Mesothelial cell of epicardium (in vitro differentiated cells): Measurements from ENCODE around the gene BTAF1. TPM values are rescaled to one million over a fixed set of nuclear protein-coding genes. Genes with fewer than 3 reads are reported as not detected.

Experiments
- DNase-seq, 2 experiments: peaks; one replicate each; pipeline ENCODE4 v3.0.0; 2021; ENCODE audit warnings: low spot score in 2 of 2; ENCODE audit not compliant: unreplicated experiment in 2 of 2
- H3K27ac Mint-ChIP-seq: 2 replicates; pipeline ENCODE4 v1.8.0; 2021; ENCODE audit warnings: mixed read lengths
- H3K27me3 Mint-ChIP-seq: 2 replicates; pipeline ENCODE4 v1.8.0; 2021; ENCODE audit warnings: low read depth, mixed read lengths
- H3K36me3 Mint-ChIP-seq: 2 replicates; pipeline ENCODE4 v1.8.0; 2021; ENCODE audit warnings: mixed read lengths
- H3K4me1 Mint-ChIP-seq: 2 replicates; pipeline ENCODE4 v1.8.0; 2021; ENCODE audit warnings: mixed read lengths
- H3K4me3 Mint-ChIP-seq: 2 replicates; pipeline ENCODE4 v1.8.0; 2021; ENCODE audit warnings: mild to moderate bottlenecking, moderate library complexity, mixed read lengths
- H3K9me3 Mint-ChIP-seq: 2 replicates; pipeline ENCODE4 v1.8.0; 2021; ENCODE audit warnings: mixed read lengths
- total RNA-seq: library from RNA; stranded (reverse); gene quantifications from 3 replicates; pipeline ENCODE4 v1.2.1, GENCODE V29; 2021
- TF ChIP-seq, protein P1 (sequence below): fragments of 200-600 bp; sonication (generic); IDR thresholded peaks from one replicate; pipeline ENCODE4 v1.5.0; 2021; ENCODE audit warnings: antibody characterized with exemption; ENCODE audit not compliant: unreplicated experiment

BTAF1 gene
- total RNA-seq, 1 donor from 2014 or later, result 54.2 TPM

DNA sequence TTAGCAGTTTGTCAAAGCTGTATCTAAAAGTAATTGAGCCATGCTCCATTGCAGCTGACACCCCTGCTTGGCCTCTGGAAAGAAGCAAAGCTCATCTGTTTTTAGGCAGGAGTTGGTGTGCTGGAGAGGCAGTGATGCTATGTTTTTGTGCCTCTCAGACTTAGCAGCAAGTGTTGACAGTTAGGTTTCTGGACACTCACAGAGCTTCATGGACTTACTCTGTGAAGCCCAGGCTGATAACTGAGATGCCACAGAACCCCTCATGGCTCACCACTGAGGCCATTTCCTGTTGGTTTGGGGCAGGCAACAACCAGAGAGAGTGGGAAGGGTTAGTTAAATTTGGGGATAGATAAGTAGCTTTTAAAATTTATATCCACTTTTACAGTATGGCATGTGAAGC lies 59.8 kb downstream of the BTAF1 start:
- DNase-seq, result no peak
- Mint-ChIP-seq H3K27me3 (no peaks in the 10 kb centered on the region), H3K36me3 (peaks cover 49% of the 10 kb centered on the region), H3K4me3 (no peak overlapping the region), H3K4me1 (peaks cover 4% of the 10 kb centered on the region), H3K27ac (peak overlapping the region; percentile 48), H3K9me3 (peaks cover 11% of the 10 kb centered on the region)
- TF ChIP-seq, protein P1, sequence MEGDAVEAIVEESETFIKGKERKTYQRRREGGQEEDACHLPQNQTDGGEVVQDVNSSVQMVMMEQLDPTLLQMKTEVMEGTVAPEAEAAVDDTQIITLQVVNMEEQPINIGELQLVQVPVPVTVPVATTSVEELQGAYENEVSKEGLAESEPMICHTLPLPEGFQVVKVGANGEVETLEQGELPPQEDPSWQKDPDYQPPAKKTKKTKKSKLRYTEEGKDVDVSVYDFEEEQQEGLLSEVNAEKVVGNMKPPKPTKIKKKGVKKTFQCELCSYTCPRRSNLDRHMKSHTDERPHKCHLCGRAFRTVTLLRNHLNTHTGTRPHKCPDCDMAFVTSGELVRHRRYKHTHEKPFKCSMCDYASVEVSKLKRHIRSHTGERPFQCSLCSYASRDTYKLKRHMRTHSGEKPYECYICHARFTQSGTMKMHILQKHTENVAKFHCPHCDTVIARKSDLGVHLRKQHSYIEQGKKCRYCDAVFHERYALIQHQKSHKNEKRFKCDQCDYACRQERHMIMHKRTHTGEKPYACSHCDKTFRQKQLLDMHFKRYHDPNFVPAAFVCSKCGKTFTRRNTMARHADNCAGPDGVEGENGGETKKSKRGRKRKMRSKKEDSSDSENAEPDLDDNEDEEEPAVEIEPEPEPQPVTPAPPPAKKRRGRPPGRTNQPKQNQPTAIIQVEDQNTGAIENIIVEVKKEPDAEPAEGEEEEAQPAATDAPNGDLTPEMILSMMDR, result no peak

DNA sequence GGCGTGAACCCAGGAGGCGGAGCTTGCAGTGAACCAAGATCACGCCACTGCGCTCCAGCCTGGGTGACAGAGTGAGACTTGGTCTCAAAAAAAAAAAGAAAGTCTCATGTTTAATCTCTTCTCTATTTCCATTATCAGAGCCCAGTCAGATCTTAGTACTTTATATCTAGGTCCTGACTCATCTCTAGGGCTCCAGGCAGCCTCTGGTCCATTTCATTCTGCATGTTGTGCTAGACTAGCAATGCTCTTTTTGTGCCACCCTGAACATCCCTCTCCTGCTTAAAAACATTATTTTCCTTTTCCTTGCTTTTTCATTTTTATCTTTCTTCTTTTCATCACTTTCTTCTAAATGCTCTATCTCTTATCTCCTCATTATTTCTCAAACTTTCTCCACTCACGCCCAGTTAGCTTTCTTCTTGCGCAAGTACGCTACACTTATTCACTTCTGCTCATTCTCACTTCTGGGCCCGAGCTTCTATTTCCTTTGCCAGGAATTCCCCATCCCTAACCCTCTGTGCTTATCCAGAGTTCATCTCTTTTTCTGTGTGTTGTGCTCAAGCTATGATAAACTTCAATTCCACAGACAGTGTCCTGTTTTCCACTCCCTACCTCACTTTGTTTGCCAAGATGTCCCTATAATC lies 63.9 kb downstream of the BTAF1 start:
- TF ChIP-seq, protein P1, result no peak
- no peak overlapping the region for H3K4me3 Mint-ChIP-seq
- H3K27me3 Mint-ChIP-seq, result no peaks in the 10 kb centered on the region
- peaks cover 4% of the 10 kb centered on the region for H3K9me3 Mint-ChIP-seq
- H3K36me3 Mint-ChIP-seq, result peaks cover 52% of the 10 kb centered on the region
- no peak for DNase-seq
- no peak overlapping the region for H3K27ac Mint-ChIP-seq
- no peaks in the 10 kb centered on the region for H3K4me1 Mint-ChIP-seq

DNA sequence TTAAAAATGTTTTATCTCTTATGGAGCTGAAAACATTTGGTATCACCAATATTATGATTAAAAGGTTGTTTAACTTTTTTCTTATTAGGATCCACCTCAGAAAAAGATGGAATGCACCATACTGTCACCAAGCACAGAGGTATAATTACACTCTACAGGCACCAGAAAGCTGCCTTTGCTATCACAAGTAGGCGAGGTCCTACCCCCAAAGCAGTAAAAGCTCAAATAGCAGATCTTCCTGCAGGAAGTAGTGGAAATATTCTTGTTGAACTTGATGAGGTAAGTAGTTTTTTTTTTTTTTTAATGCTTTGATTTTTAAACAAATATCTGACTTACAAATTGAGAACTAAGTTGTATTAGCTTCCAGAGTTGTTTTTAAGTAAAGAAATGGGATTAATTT lies 68.5 kb downstream of the BTAF1 start:
- no peaks in the 10 kb centered on the region for H3K9me3 Mint-ChIP-seq
- no peak overlapping the region for H3K27ac Mint-ChIP-seq
- no peak overlapping the region for H3K4me3 Mint-ChIP-seq
- TF ChIP-seq, protein P1, result no peak
- no peaks in the 10 kb centered on the region for H3K27me3 Mint-ChIP-seq
- peaks cover 34% of the 10 kb centered on the region for H3K36me3 Mint-ChIP-seq
- no peak for DNase-seq
- H3K4me1 Mint-ChIP-seq, result no peaks in the 10 kb centered on the region

DNA sequence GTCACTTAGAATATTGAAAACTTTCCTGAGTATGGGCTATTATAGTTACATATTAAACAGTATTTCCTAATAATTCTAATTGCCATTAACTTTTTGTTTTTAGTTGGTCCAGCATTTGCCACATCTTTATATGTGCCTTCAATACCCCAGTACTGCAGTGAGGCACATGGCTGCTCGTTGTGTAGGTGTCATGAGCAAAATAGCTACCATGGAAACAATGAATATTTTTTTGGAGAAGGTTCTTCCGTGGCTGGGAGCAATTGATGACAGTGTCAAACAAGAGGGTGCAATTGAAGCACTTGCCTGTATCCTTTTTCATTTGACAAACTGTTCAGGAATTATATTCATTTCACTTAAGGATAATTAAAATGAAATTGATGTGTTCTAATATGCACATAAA lies 72.7 kb downstream of the BTAF1 start:
- H3K9me3 Mint-ChIP-seq, result peaks cover 10% of the 10 kb centered on the region
- H3K4me3 Mint-ChIP-seq, result no peak overlapping the region
- no peak overlapping the region for H3K27ac Mint-ChIP-seq
- H3K4me1 Mint-ChIP-seq, result no peaks in the 10 kb centered on the region
- H3K27me3 Mint-ChIP-seq, result no peaks in the 10 kb centered on the region
- no peak for DNase-seq
- H3K36me3 Mint-ChIP-seq, result peaks cover 51% of the 10 kb centered on the region
- TF ChIP-seq, protein P1, result no peak

DNA sequence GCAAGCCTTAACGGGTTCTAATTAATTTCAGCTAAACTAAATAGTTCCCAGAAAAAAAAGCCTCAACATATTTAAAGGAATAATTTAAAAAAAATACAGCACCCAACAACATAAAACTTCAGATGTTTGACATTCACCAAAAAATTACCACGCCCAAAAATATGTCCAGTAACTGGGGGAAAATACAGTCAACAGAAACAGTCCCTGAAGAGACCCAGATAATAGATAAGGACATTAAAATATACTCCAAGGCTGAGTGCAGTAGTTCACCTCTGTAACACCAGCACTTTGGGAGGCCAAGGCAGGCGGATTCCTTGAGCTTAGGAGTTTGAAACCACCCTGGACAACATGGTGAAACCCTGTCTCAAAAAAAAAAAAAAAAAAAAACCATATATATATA lies 78.0 kb downstream of the BTAF1 start:
- Mint-ChIP-seq H3K27me3 (no peaks in the 10 kb centered on the region), H3K9me3 (peaks cover 38% of the 10 kb centered on the region), H3K27ac (no peak overlapping the region), H3K36me3 (peaks cover 78% of the 10 kb centered on the region), H3K4me3 (no peak overlapping the region), H3K4me1 (no peaks in the 10 kb centered on the region)
- TF ChIP-seq, protein P1, result no peak
- DNase-seq, result no peak

DNA sequence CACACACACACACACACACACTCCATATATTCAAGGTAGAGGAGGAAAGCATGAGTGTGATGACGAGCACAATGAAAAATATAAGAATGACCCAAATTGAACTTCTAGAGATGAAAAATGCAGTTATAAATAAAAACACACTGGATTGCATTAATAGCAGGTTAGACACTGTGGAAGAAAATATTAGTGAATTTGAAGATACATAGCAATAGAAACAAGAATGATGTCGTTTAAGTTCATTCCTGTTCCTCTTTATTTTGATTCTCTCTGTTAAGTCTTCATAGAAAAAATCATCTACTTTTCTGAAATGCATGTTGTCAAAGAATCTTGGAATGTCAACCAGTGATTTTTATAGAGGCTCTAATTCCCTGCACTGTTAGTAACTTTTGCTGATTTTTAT lies 78.4 kb downstream of the BTAF1 start:
- TF ChIP-seq, protein P1, result no peak
- peaks cover 76% of the 10 kb centered on the region for H3K36me3 Mint-ChIP-seq
- no peak overlapping the region for H3K27ac Mint-ChIP-seq
- no peaks in the 10 kb centered on the region for H3K27me3 Mint-ChIP-seq
- H3K4me1 Mint-ChIP-seq, result no peaks in the 10 kb centered on the region
- peaks cover 38% of the 10 kb centered on the region for H3K9me3 Mint-ChIP-seq
- no peak overlapping the region for H3K4me3 Mint-ChIP-seq
- no peak for DNase-seq
